ENCODE data around the gene SCAF4. TPM values are rescaled to one million over a fixed set of nuclear protein-coding genes. Genes with fewer than 3 reads are reported as not detected.

Gene SCAF4
- total and polyA plus RNA-seq, 9 of the 15 experiments (the other 6 are each of a cell fraction or from before 2014, with no cell fraction given), result 2.3 to 55.7 (median 17.2) TPM

GRCh38 chr21:31731056-31731856, 662 bp downstream of the SCAF4 start (continued):
- no peak for TF ChIP-seq HSF4 (CRISPR knock-in tag; IDR thresholded peaks at IDR 0.05; ENCODE audit: borderline replicate concordance)
- no peak for TF ChIP-seq GATAD2A (IDR thresholded peaks at IDR 0.05)
- peak; percentile 80 for TF ChIP-seq CTCFL (IDR thresholded peaks at IDR 0.05; ENCODE audit: borderline replicate concordance, insufficient read depth, low read depth, low read length, poor library complexity, severe bottlenecking)
- TF ChIP-seq YY1 (IDR thresholded peaks at IDR 0.05; ENCODE audit: borderline replicate concordance in 1 of 3, control insufficient read depth in 1 of 3, extremely low read depth in 1 of 3, insufficient read depth in 3 of 3, insufficient read length in 1 of 3, insufficient replicate concordance in 2 of 3, low read depth in 1 of 3, low read length in 2 of 3), result peak in 1 of 3 experiments; percentile 12
- no peak for TF ChIP-seq IFI16 (CRISPR knock-in tag; IDR thresholded peaks at IDR 0.05)
- TF ChIP-seq SNAPC5 (CRISPR knock-in tag; IDR thresholded peaks at IDR 0.05), result no peak
- TF ChIP-seq THRB (CRISPR knock-in tag; conservative IDR thresholded peaks at IDR 0.05), result no peak
- TF ChIP-seq CAMTA2 (CRISPR knock-in tag; conservative IDR thresholded peaks at IDR 0.05), result no peak
- no peak for TF ChIP-seq TEAD4 (IDR thresholded peaks at IDR 0.05; ENCODE audit: low read length)
- 0 out of 2 replicates have a peak, but pooled peaks have one; percentile 66 for TF ChIP-seq TEAD4 (CRISPR knock-in tag; IDR thresholded peaks at IDR 0.05; ENCODE audit: borderline replicate concordance)
- TF ChIP-seq HMGN3 (IDR thresholded peaks at IDR 0.05; ENCODE audit: borderline replicate concordance, extremely low read depth, insufficient read length, low read depth, low read length), result no peak
- no peak for TF ChIP-seq TBL1XR1 (IDR thresholded peaks at IDR 0.05; ENCODE audit: low read length in 2 of 2)
- peak; percentile 30 for TF ChIP-seq SRSF7 (optimal IDR thresholded peaks at IDR 0.05; ENCODE audit: low read depth, low read length)
- TF ChIP-seq ZNF41 (CRISPR knock-in tag; conservative IDR thresholded peaks at IDR 0.05), result no peak
- TF ChIP-seq E2F8 (IDR thresholded peaks at IDR 0.05; ENCODE audit: low read depth, partially characterized antibody), result no peak
- no peak for TF ChIP-seq FOSL1 (tag; conservative IDR thresholded peaks at IDR 0.05)
- TF ChIP-seq KDM2B (CRISPR knock-in tag; IDR thresholded peaks at IDR 0.05), result 0 out of 2 replicates have a peak, but pooled peaks have one; percentile 4
- TF ChIP-seq NCOA6 (IDR thresholded peaks at IDR 0.05), result no peak
- no peak for TF ChIP-seq CBFA2T3 (IDR thresholded peaks at IDR 0.05)
- TF ChIP-seq ZBTB7A (IDR thresholded peaks at IDR 0.05; ENCODE audit: borderline replicate concordance, control insufficient read depth, low read depth, low read length), result peak; percentile 82; the same call in 1 of the 2 replicates
- TF ChIP-seq HNRNPK (IDR thresholded peaks at IDR 0.05; ENCODE audit: low read depth, low read length, poor library complexity, severe bottlenecking), result peak; percentile 45

Measured in K562 (cell line).